Endometrium (tissue), 2 donors: ENCODE measurements around the gene HPCAL4.
A peak's percentile ranks its signal among the peaks of the same experiment; 100 is the strongest.

Experiments
- FAIRE-seq: peaks from 2 replicates; lab custom pipeline; 2012; peaks lifted over from hg19 to GRCh38; lab: Jason Lieb, UNC
- donor health status: control.
- donor health status: control.

The HPCAL4 gene

GRCh38 chr1:39691383-39692151, at the start of gene HPCAL4:
Gene HPCAL4, minus strand, starts transcription at chr1:39691433. Its CDS starts 6,830 bp downstream, at chr1:39684603.
- FAIRE-seq = no peak

- FAIRE-seq = no peak
These were observed 47.6 kb upstream of the HPCAL4 start, which contains the start of gene PPIE for GRCh38 chr1:39738622-39739366. Gene PPIE, plus strand, starts transcription at chr1:39738882. Its CDS starts 19 bp downstream, at chr1:39738901.

DNA sequence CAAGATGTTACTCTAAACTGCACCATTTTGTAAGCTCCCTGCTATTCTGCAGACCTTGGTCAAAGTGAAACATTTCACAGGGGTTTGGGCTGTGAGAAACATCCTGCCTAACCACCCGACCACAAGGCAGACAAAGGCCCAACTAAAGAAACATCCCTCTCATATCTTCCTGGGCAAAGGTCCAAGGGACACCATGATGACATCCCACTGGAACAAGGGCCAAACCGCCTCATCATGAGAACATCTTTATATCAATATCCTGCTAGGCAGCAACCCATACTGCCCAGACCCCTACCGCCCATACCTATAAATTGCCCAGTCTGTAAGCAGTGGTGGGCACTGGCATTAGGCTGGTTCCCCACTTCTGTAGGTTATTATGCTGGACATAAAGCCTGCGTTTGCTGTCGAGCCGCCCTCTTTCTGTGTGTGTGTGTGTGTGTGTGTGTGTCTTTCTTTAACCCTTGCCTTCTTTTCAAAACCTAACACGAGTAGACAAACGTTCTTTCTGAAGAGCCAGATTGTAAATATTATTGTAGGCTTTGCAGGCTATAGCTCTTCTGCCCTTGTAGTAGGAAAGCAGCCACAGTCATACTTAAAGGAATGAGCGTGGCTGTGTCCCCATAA, 46.4 kb upstream of the HPCAL4 start:
- FAIRE-seq = no peak

GRCh38 chr1:39735731-39736130, 44.5 kb upstream of the HPCAL4 start:
- no peak for FAIRE-seq

DNA sequence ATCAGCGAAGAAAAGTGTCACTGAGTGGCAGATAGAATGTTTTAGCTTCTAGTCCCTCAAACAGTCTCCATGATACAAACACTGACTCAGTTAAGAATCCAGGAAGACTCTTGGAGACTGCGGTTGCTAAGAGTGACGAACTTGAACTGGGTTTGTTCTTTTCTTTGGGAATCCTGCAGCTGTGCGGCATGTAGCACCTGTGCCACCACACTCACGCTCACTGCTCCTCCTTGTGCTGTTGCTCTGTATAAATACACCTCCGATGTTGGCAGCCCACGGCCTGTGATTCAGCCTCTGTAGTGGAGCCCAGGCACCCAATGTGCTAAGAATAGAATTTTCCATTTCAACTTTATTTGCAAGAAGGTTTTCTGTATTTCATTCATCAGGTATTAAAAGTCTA, 41.9 kb upstream of the HPCAL4 start:
- no peak for FAIRE-seq

GRCh38 chr1:39732730-39733129, 41.5 kb upstream of the HPCAL4 start:
- no peak for FAIRE-seq

- no peak for FAIRE-seq
These were observed 38.6 kb upstream of the HPCAL4 start for GRCh38 chr1:39729842-39730241.

GRCh38 chr1:39729030-39729429, 37.8 kb upstream of the HPCAL4 start:
- FAIRE-seq = no peak

DNA sequence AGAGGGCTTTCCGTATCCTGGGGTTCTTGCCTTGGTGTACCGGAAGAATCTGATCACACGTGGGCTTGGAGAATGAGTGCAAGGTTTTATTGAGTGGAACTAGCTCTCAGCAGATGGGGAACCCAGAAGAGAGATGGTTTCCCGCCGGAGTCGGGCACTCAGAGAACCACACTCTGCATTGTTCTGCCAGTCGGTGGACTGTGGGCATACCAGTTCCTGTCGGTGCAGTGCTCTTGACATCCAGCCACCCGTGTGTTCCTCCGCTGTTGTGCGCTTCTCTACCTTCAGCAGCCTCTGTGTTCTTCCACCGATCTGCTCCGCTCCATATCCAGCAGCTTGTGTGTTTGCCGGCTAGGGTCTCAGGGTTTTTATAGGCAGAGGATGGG, 36.7 kb upstream of the HPCAL4 start:
- no peak for FAIRE-seq

DNA sequence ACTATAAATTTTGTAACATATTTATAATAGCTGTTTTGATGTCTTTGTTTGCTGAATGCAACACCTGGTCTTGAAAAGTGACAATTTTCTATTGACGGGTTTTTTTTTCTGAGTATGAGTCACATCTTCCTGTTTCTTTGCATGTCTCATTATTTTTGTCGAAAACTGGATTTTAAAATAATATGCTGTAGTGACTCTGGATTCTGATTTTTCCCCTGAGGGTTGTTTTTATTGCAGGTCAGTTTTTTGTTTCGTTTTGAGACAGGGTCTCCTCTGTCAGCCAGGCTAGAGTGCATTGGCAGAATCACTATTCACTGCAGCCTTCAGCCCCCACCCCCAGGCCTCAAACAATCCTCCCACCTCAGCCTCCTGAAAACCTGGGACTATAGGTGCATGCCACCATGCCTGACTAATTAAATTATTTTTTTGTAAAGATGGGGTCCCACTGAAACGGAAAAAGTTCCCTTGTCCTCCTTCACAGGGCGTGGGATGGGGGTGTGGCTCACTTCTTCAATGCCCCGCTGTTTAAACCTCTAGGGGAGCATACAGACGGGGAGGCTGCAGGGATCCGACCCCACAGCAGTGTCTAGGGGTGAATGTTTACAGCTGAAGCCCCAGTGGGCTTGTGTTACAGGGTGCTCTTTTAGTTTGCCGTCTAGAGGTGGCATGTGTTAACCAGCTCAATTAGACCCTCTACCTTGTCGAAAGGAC, 36.1 kb upstream of the HPCAL4 start:
- FAIRE-seq = no peak

DNA sequence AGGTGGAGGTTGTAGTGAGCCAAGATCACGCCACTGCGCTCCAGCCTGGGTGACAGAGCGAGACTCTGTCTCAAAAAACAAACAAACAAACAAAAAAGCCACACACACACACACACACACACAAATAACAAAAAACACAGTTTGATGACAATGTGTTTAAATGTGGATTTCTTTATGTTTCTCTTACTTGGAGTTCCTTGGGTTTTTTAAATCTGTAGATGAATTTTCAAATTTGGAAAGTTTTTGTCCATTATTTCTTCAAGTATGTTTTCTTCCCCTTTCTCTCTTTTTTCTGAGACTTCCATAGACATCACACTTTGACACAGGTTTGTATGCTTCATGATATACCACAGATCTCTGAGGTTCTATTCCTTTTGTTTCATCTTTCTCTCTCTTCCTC, 35.4 kb upstream of the HPCAL4 start:
- FAIRE-seq = no peak

DNA sequence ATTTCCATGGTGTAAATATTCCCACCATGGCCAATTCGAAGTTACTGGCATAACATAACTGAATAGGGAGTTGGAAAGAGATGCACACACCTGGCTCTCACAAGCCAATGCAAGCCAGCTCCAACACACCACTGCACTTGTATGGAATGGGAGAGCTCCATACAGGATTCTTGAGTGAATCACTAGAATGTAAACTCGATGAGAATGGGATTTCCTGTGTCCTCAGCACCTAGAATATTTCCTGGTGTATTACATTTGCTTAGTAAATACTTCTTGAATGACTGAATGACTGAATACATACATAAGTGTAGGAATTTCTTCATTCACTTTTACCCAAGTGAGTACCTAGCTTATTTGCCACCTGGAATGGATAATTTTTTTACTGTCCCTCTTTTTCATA, 31.3 kb upstream of the HPCAL4 start:
- FAIRE-seq = no peak

DNA sequence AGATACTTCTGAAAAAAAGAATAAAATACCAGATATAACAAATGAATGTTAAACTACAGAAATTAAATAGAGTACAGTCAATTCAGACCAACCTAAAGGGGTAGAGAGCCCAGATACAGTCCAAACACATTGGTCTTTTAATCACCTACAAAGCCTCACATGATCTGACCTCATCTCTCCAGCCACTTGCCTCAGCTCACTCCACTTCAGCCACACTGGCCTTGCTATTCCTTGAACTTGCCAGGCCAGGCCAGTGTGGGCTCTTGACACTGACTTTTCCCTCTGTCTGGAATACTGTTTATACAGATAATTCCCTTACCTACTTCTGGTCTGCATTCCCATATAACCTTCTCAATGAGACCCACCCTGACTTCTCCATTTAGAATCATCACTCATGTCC, 30.4 kb upstream of the HPCAL4 start:
- FAIRE-seq = no peak

DNA sequence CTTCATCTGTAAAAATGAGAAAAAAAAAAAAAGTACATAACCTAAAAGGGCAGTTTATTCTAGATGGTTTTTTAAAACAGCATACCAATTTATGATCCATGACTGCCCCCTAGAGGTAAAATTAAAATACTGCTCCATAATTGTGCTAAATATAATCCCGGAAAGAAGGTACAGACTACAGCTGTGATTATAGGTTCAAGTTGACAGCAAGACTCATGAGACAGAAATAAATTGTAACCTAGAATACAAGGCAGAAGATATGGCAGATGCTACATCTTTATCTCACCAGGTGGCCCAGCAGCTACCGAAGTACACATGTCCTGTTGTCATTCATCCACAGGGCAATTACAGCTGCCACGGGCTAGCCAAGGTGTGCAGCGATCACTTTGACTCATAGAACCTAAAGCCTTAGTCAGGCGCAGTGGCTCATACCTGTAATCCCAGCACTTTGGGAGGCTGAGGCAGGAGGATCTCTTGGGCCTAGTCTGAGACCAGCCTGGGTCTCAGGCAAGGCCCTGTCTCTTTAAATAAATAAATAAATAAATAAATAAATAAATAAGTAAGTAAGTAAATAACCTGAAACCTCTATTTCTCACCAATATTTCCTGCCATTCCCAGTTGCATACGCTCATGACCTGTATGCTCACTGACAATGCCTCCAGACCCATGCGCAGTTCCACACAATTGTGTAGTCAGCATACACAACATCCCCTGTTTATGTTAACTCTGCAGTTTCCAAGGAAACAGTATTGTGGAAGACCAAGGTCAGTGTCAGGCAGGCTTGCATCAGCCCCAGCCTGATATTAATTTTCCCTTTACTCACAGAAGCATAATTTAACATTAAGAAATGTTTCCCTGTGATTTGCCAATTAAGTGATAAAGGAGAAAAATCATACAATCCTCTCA, 29.1 kb upstream of the HPCAL4 start:
- peak; percentile 98 for FAIRE-seq

DNA sequence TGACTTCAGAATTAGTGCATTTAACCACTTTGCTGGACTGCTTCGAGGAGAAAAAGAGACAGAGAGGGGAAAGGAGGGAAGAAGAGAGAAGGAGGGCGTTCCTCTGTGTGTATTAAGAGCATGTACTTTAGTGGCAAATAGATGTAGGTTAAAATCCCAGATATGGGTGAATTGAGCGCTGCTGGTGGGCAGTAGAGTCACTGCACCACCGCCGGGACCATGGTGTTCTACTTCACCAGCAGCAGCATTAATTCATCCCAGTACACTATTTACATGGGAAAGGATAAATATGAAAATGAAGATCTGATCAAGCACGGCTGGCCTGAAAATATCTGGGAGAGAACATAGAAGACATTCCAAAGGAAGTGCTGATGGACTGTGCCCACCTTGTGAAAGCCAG, 26.6 kb upstream of the HPCAL4 start:
- FAIRE-seq = no peak

DNA sequence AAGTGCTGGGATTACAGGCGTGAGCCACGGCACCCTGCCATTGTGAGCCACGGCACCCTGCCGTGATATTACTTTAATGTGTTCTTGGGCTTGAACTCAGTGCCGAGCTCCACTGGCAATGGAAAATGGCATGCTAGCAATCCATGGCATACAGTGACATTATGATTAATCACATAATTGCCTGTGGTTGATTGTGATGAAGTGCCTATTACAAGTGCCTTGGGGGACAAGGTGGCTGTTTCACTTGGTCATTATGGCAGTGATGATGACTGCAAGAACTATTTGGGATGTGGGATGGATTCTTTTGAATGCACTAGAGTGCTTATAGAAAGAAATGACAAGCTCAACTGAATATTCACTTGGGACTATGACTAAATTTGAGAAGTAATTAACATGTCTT, 22.3 kb upstream of the HPCAL4 start:
- no peak for FAIRE-seq

DNA sequence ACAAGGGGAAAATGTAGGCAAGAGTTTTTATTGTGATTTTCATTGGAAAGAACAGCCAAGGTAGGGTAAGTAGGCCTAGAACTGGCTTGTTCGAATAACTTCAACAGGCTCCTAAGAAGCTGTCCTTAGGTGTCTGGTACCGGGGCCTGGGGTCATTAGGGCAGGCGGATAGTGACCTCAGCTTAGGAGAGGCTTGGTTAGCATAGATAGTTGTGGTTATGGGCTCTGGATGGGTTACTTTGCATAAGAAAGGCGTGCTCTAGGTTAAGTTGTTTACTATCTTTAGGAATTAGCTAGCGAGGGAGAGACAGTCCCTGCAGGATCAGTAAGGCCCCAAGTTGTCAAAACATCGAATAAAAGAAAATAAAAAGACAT, 20.7 kb upstream of the HPCAL4 start:
- no peak for FAIRE-seq

DNA sequence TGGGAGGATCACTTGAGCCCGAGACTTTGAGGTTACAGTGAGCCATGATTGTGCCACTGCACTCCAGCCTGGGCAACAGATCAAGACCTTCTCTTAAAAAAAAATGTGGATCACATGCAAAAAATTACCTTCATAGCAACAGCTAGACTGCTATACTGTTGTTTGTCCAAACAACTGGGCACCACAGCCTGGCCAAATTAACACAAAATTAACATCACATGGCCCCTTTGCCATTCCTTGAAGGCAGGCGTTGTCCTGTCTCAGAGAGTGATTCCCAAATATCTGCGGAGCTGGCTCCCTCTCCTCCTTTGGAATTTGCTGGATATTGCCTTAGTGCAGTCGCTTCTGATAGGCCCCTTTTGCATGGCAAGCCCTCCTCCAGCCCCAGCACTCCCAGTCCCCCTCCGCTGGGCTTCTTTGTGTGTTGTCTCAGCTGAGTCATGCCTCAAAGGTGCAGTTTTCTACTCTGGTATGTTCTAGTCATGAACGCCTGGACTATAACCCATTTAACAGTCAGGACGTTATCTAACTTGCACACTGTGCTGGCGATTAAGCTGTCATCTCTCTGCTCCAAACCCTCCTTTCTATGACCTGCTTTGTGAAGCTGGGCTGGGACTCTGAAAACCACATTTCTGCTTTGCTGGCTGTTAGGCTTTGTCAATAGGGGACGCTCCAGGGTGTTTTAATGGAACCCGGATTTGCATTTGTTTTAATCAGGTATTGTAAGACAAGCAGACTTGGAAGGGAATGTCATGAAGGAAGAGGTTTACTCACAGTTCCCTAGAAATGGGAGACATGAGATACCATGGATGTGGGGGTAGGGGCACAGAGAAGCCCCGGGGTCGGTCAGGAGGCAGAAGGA, 20.1 kb upstream of the HPCAL4 start:
- no peak for FAIRE-seq

GRCh38 chr1:39707506-39707905, 16.3 kb upstream of the HPCAL4 start:
- no peak for FAIRE-seq

GRCh38 chr1:39704757-39705156, 13.5 kb upstream of the HPCAL4 start:
- no peak for FAIRE-seq

DNA sequence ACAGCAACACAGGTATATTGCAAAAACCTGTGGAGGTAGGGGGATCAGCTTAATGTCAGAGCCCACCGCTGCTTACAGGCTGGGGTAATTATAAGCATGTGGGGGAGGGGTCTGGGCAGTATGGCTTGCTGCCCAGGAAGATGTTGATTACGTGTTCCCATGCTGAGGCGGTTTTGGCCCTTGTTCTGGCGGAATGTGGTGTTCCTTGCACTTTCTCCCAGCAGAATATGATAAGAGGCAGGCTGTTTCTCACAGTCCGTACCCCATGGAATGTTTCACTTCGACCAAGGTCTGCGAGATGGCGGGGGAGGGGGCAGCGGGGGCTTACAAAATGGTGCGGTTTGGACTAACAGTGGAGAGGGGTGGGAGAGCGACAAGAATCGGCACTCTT, 9.8 kb upstream of the HPCAL4 start:
- FAIRE-seq = no peak
